Measurements from ENCODE around the gene AKAP11.

GRCh38 chr13:42274386-42275097 lies 2.6 kb downstream of the AKAP11 start:
- TF ChIP-seq ZNF274 (IDR thresholded peaks at IDR 0.05; ENCODE audit: borderline replicate concordance, extremely low read depth, low read length), result no peak
- no peak for TF ChIP-seq ATF3 (IDR thresholded peaks at IDR 0.05; ENCODE audit: insufficient read depth, low read depth, low read length)
- no peak for TF ChIP-seq EP300 (IDR thresholded peaks at IDR 0.05; ENCODE audit: borderline replicate concordance in 1 of 2, low read depth in 2 of 2, low read length in 2 of 2)
- TF ChIP-seq CTCF (IDR thresholded peaks at IDR 0.05; ENCODE audit: control extremely low read depth in 1 of 3, insufficient read depth in 1 of 3, low read depth in 1 of 3, low read length in 3 of 3), result no peak
- no peak for TF ChIP-seq MAFK (IDR thresholded peaks at IDR 0.05; ENCODE audit: low read depth, low read length)
- TF ChIP-seq KDM1A (IDR thresholded peaks at IDR 0.05; ENCODE audit: borderline replicate concordance, low read length), result no peak
- TF ChIP-seq CREB1 (IDR thresholded peaks at IDR 0.05), result no peak
- TF ChIP-seq CHD1 (IDR thresholded peaks at IDR 0.05; ENCODE audit: low read depth, low read length), result no peak
- no peak for TF ChIP-seq NANOG (IDR thresholded peaks at IDR 0.05; ENCODE audit: insufficient read depth, low read depth, low read length, poor library complexity, severe bottlenecking)
- TF ChIP-seq POLR2A (IDR thresholded peaks at IDR 0.05; ENCODE audit: control extremely low read depth in 1 of 2, low read depth in 2 of 2, low read length in 2 of 2), result no peak
- TF ChIP-seq BRCA1 (IDR thresholded peaks at IDR 0.05; ENCODE audit: low read depth, low read length), result no peak
- TF ChIP-seq RXRA (IDR thresholded peaks at IDR 0.05; ENCODE audit: insufficient read depth, low read depth, low read length), result no peak
